GM19438 (cell line): ENCODE measurements around the gene C14orf180.

ENCODE experiments used
- ATAC-seq: cut with Tn5 transposase; IDR thresholded peaks from one replicate; pipeline ENCODE4 v1.9.1; 2021; ENCODE audit warnings: low read depth; ENCODE audit not compliant: unreplicated experiment

Gene C14orf180

GRCh38 chr14:104591031-104591430 lies 11.5 kb downstream of the C14orf180 start:
- no peak for ATAC-seq

DNA sequence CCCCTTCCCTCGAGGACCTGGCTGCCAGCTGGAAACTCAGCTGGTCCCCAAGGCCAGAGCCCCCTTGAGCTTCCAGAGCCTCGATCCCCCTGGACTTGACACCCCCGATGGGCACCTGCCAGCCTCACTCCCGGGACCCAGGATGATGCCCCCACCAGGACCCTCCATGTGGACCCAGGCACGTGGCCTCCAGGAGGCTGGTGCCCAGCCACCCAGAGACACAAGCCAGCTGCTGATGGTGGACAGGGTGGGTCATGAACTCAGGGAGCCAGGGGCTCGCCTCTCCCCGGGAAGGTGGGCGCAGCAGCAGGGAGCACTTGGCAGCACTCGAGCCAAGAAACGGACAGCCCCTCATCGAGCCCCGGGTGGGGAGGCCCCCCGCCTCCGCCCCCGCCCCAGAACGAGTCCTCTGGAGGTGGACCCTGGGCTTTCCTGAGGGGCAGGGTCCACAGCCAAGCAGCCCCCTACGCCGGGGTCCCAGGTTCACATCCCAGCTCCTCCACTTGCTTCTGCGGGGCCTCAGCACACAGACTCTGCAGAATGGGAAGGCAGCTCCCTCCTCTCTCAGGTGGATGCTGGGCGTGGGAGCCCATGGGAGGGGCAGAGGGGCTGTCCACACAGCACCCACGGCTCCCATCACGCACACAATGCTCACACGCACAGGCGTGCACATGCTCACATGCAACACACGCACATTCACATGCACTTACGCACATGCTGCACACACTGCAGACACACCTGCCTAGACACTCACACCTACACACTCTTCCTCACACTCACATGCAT lies 12.1 kb downstream of the C14orf180 start:
- ATAC-seq = no peak

DNA sequence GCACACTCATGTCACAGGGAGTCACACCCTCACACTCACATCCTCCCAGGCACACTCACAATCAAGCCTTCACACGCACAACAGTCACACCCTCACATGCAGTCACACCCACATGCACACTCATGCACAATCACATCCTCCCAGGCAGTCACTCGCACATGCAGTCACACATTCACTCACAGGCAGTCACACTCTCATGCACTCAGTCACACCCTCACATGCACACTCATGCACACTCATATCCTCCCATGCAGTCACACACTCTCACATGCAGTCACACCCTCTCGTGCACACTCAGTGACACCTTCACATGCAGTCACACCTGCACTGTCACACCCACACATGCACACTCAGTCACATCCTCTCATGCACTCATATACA lies 12.7 kb downstream of the C14orf180 start:
- ATAC-seq = no peak

DNA sequence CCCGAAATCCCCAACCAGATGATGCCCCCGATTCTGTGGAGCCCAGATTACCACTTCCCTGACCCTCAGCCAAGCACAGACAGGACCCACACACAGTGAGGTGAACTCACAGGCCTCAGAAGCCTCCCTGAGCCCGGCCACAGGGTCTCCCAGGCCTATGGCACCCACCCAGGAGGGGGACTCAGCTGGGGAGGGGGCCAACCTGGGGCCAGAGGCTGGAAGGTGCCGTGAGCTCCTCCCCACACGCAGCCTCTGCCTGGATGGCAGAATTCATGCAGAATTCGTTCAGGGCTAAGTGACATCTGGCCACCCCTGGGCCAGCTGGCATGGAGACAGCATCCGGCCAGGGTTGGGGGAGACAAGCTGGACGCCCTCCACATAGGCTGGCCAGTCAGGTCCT lies 13.2 kb downstream of the C14orf180 start:
- ATAC-seq = no peak

DNA sequence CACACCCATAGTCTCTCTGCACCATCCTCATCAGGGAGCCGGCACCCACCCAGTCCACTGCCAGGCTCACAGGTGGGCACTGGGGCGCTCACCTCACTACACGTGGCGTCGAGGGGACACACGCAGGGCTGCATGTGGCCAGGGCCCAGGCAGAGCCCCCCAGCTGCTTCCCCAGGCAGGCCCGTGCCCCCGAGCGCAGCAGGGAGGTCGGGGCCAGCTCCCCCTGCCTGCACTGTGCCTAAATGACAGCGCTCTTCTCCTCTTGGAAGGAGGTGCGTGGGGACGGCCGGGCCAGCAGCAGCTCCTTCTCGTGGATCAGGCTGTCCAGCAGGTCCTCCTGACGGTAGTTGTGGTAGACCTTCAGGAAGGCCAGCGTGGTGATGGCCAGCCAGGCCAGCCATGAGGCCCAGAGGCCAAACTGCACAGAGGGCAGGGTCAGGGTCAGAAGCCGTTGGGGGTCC lies 13.7 kb downstream of the C14orf180 start:
- no peak for ATAC-seq

- no peak for ATAC-seq
Observed at GRCh38 chr14:104593710-104594136, 14.2 kb downstream of the C14orf180 start.

DNA sequence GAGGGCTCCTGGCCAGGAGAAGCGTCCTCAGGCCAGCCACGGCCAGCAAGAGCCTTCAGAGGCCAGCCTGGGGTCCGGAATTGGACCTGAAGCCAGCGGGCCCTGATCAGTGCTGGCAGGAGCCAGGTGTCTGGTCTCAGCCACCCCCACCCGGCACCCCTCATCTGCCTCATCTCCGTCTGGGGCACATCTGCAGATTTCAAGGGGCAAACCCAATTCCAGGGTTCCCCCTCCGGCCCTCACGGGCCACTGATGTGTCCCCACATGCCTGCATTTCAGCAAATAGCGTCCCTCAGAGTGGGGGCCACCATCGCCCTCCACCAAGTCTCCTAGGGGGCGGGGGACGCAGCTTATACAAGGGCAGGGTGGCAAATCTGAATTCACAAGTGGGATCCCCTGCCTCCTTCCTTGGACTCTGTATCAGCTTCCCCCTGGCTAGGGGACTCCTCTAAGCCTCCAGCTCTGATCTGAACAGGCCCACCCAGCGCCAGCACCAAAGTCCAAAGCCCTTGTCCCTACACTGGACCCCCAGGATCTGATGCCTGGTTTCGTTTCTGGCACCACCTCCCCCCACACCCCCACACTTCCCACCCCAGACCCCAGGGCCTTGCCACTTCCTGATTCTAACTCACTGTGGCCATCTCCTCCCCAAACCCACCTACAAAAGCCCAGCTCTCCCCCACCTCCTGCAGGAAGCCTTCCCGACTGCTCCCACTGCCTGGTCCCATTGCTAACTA lies 14.9 kb downstream of the C14orf180 start:
- no peak for ATAC-seq

GRCh38 chr14:104595116-104595675 lies 15.6 kb downstream of the C14orf180 start:
- no peak for ATAC-seq

- no peak for ATAC-seq
Observed at GRCh38 chr14:104595911-104596450, 16.4 kb downstream of the C14orf180 start.

GRCh38 chr14:104596451-104596918 lies 16.9 kb downstream of the C14orf180 start:
- no peak for ATAC-seq

GRCh38 chr14:104596927-104597351 lies 17.4 kb downstream of the C14orf180 start:
- ATAC-seq = no peak

GRCh38 chr14:104597576-104597975 lies 18.0 kb downstream of the C14orf180 start:
- ATAC-seq = no peak

DNA sequence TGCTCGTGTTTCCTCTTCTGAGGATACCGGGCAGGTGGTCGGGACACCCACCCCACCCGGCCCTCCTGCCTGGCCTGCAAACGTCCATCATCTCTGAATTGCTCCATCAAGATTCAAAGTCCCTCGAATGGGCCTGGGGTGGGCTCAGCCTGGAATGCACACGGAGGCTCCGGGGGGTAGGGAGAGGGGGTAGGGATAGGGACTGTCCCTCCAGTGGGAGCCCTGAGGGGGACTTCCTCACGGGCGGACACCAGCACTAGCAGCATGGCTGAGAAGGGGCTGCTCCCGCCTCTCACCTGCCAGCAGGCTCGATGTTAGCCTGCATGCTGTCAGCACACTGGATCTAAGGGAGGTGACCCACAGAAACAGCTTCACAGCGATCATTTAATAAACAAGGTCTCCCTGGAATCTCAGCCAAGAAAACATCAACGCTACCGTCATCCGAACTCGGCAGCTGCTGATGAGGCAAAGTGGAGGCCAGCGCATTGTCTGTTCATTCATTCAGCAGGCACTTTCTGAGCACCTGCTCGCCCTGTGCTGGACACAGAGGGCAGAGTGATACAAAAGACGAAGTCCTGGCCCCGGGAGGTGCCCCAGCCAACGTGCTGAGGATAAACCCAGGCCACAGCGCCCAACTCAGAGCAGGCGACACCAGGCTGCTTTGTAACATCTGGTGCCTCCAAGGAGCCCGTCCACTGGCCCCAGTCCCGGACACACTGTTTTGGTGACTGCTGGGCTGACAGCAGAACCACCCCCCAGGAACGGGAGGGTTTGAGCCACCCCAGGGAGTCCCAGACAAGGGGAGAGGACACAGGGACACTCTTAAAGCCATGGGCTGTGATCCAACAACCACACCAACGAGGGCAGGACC lies 18.7 kb downstream of the C14orf180 start:
- ATAC-seq = no peak

DNA sequence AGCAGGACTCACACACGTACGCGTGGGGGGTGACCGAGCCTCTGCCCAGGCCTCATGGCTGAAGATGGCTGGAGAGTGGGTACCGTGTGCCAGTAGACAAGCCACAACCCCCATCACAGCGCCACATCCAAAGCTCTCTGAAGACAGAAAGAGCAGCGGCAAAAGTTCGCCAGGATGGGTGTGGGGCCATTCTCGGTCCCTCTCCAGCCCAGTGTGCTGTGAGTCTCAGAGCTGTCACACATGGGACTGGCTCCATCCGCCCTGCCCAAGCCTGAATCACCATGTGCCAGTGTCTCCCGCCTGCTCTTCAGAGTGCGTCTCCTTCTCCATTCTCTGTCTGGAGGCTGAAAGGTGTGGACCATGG lies 19.3 kb downstream of the C14orf180 start:
- ATAC-seq = no peak

DNA sequence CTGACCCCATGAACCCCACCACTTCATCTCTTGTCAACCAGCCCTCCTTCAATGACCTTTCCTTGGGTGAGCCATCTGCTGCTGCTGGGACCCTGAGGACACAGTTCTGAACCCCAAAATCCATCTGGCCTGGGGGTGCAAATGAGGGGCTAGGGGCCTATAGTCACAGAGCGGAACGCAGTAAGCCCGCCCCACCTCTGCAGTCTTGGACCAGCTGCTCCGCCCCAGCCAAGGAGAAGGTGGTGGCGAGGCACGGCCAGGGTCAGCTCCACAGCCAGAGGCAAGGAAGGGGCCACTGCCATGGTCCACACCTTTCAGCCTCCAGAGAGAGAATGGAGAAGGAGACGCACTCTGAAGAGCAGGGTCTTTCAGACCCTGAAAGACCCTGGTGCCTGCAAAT lies 19.9 kb downstream of the C14orf180 start:
- no peak for ATAC-seq

DNA sequence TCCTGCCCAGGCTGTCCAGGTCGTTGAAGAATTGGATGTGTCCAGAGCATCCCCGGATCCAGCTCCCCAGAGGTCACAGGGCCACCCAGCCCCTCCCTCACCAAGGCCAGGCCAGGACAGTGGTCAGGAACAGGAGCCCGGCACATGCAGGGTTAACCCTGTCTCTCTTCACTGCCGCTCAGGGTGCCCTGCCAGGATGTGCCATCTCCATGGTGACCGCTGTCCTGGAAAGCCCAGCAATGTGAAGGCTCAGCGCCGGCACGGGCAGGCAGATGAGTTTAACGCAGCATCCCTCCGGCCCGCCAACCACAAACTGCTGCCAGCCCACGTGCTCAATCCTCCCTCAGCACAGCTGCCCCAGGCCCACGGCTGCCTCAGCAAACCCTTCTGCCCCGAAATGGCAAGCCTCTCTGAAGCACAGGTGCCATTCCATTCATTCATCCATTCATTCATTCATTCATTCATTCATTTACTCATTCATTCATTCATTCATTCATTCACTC lies 20.6 kb downstream of the C14orf180 start:
- ATAC-seq = no peak

GRCh38 chr14:104600805-104601204 lies 21.2 kb downstream of the C14orf180 start:
- ATAC-seq = no peak

- ATAC-seq = no peak
Observed at GRCh38 chr14:104601786-104602185, 22.2 kb downstream of the C14orf180 start.

DNA sequence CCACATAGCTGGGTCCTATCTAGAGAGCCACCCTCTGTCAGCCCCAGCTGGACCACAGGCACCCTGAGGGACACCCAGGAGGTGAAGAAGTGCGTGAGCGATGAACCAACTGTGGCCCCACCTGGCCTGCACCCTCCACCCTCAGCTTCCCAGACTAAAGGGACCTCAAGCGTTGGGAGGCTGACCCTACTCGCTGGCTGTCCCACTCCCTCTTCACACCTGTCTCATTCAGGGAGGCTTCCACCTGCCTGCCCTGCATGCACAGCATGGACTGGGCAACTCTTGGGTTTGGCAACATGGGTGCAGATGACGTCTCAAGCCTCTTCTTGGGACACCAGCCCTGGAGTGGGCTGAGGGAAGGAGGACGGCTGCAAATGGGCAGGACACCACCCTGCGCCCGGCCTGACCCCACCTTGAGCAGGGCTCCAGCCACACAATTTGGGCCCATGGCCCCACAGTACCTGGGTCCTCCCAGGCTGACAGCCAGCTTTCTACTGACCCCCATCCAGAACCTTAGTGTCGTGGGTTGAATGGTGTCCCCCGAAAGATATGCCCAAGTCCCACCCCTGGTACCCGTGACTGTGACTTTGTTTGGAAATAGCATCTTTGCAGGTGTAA lies 22.9 kb downstream of the C14orf180 start:
- ATAC-seq = no peak

DNA sequence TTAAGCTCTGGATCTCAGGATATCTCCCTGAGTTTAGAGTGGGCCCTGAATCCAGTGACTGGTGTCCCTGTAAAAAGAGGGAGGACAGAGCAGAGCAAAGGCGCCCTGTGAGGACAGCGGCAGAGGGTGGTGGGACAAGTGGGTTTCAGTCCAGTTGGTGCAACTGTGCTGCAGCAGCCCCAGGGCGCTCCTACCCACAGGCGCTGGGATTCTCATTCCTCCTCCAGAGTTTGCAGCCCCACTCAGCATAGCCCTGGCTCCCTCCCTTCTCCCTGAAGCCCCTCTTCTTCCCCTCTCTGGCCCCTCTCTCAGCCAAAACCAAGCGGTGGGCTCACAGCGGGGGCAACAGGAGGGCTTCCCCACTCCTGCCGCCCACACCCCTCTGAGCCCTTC lies 23.4 kb downstream of the C14orf180 start:
- ATAC-seq = no peak
